Panc1 (cell line): Measurements from ENCODE around the gene PCBP2. TPM values are rescaled to one million over a fixed set of nuclear protein-coding genes. Genes with fewer than 3 reads are reported as not detected.

Source experiments
- ATAC-seq: fragments of 200-7000 bp; cut with Tn5 transposase; 2 replicates; pipeline ENCODE4 v1.9.1; 2020; ENCODE audit warnings: mild to moderate bottlenecking, moderate library complexity
- BruUV-seq: library from RNA; stranded (reverse); fragments of 400-500 nt; replicated peaks from 2 replicates; lab custom pipeline; 2021; lab: Mats Ljungman, UMichigan
- CTCF ChIA-PET: fragments of 300-600 bp; sonication (Branson Sonifier 250); formaldehyde crosslinking; loops from one replicate; lab custom pipeline; 2022; ENCODE audit warnings: antibody characterized with exemption; lab: Charles Lee
- POLR2A ChIA-PET: fragments of 300-600 bp; sonication (Branson Sonifier 250); formaldehyde crosslinking; loops from one replicate; lab custom pipeline; 2022; ENCODE audit warnings: antibody characterized with exemption; lab: Charles Lee
- DNase-seq: peaks from one replicate; pipeline ENCODE4 v3.0.0-alpha.2; 2010; ENCODE audit warnings: low read depth, low spot score
- H3K27ac ChIP-seq: 2 replicates; pipeline ENCODE4 v1.5.1; 2011; ENCODE audit warnings: mild to moderate bottlenecking, low read length, inconsistent platforms
- H3K27me3 ChIP-seq: fragments of 200-500 bp; sonication (Bioruptor generic); 2 replicates; pipeline ENCODE4 v1.6.0; 2014; ENCODE audit warnings: low read length, inconsistent platforms; ENCODE audit not compliant: control insufficient read depth, insufficient read depth
- H3K36me3 ChIP-seq: fragments of 200-500 bp; sonication (Bioruptor generic); 2 replicates; pipeline ENCODE4 v1.5.1; 2014; ENCODE audit warnings: inconsistent platforms, mild to moderate bottlenecking, low read length, moderate library complexity; ENCODE audit not compliant: control insufficient read depth, insufficient read depth
- H3K4me1 ChIP-seq: 2 replicates; pipeline ENCODE4 v1.5.1; 2011; ENCODE audit warnings: inconsistent platforms, mild to moderate bottlenecking, low read length, moderate library complexity; ENCODE audit not compliant: control insufficient read depth, insufficient read depth
- H3K4me3 ChIP-seq, 2 experiments: 2 replicates each; pipeline ENCODE4 v1.5.1; 2011 to 2012; ENCODE audit warnings: low read depth in 2 of 2, low read length in 2 of 2, mild to moderate bottlenecking in 2 of 2, inconsistent platforms in 1 of 2, moderate library complexity in 1 of 2
- H3K9me3 ChIP-seq: fragments of 200-500 bp; sonication (Bioruptor generic); 2 replicates; pipeline ENCODE4 v1.5.1; 2014; ENCODE audit warnings: low read depth, mild to moderate bottlenecking, inconsistent platforms, low read length, moderate library complexity; ENCODE audit not compliant: control insufficient read depth, insufficient read depth
- POLR2AphosphoS5 ChIP-seq: IDR thresholded peaks from 2 replicates; pipeline ENCODE4 v1.6.1; 2012; ENCODE audit warnings: mild to moderate bottlenecking, low read depth, low read length, moderate library complexity
- SIN3A ChIP-seq: IDR thresholded peaks from 2 replicates; pipeline ENCODE4 v1.6.1; 2012; ENCODE audit warnings: low read depth, mild to moderate bottlenecking, low read length, moderate library complexity, borderline replicate concordance; ENCODE audit not compliant: insufficient read depth
- TCF7L2 ChIP-seq: IDR thresholded peaks from 2 replicates; pipeline ENCODE4 v1.6.1; 2011; ENCODE audit warnings: mild to moderate bottlenecking, low read depth, low read length, inconsistent platforms
- in situ Hi-C: cut with HindIII; loops from 2 replicates; pipeline ENCODE4 v1.10.0; 2016; ENCODE audit warnings: low sequenced_read_pairs, low pct_unique_long_range_greater_than_20kb
- intact Hi-C: fragments of 100-400 bp; cut with micrococcal nuclease; formaldehyde crosslinking; loops from one replicate; pipeline ENCODE4 v1.10.0; 2022; ENCODE audit not compliant: unreplicated experiment
- total RNA-seq: library from RNA; stranded (reverse); gene quantifications from one replicate; pipeline ENCODE4 v1.2.1, GENCODE V29; 2021; ENCODE audit not compliant: unreplicated experiment
- TF ChIP-seq, protein P1 (sequence below), 2 experiments: IDR thresholded peaks; 2 replicates each; pipeline ENCODE4 v1.6.1; 2011 to 2012; ENCODE audit warnings: low read depth in 2 of 2, control low read depth in 1 of 2, low read length in 1 of 2, mild to moderate bottlenecking in 1 of 2, moderate library complexity in 1 of 2; ENCODE audit not compliant: insufficient read depth in 1 of 2
- TF ChIP-seq, protein P2 (sequence below): fragments of 450-650 bp; IDR thresholded peaks from 2 replicates; pipeline ENCODE4 v1.5.1; 2017; ENCODE audit warnings: mild to moderate bottlenecking

PCBP2 gene
- total RNA-seq, 1 experiment from 2014 or later, result 836 TPM

DNA sequence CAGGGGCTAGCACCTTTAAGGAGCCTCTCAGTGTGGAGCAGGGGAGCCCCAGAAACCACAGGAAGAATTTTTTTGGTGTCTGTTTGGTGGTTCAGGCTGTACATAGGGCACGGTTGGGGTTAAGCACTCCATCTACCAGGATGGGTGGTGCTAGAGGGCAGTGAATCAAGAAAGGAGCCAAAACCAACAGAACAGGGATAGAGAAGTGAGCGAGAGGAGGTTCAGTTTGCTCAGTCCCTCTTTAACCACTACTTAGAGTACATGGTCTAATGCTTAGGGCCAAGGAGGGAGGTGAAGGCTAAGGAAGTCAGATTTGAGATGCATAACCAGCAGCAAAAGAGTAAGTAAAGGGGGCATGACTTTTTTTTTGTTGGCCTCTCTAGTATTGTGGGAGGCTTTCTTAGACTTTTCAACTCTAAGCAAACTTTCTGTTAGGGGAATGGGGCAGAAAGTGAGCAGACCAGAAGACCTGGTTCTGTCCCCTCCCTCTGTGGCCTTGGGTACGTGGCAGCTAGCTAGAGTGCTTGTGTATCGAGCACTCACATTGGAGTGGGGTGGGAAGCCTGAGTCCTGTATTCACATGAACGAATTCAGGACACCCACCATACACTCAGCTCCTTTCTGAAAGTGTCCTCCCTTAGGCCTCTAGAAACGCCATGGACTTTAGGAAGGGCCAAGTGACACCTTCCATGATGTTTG, 62.0 kb downstream of the PCBP2 start:
- POLR2A ChIA-PET, result no interaction called here
- DNase-seq, result no peak

GRCh38 chr12:53514628-53515290, 62.9 kb downstream of the PCBP2 start:
- POLR2A ChIA-PET, result interaction anchor here (0.8 kb wide), 1 partner anchor 14 kb away, joined by 3 read pairs; the partner anchor contains the start of gene TARBP2
- no peaks in the 10 kb centered on the region for H3K9me3 ChIP-seq

More for the DNA sequence above, 62.0 kb downstream of the PCBP2 start:
- TF ChIP-seq TCF7L2 (no peak), SIN3A (no peak), POLR2AphosphoS5 (no peak)
- TF ChIP-seq, protein P1, sequence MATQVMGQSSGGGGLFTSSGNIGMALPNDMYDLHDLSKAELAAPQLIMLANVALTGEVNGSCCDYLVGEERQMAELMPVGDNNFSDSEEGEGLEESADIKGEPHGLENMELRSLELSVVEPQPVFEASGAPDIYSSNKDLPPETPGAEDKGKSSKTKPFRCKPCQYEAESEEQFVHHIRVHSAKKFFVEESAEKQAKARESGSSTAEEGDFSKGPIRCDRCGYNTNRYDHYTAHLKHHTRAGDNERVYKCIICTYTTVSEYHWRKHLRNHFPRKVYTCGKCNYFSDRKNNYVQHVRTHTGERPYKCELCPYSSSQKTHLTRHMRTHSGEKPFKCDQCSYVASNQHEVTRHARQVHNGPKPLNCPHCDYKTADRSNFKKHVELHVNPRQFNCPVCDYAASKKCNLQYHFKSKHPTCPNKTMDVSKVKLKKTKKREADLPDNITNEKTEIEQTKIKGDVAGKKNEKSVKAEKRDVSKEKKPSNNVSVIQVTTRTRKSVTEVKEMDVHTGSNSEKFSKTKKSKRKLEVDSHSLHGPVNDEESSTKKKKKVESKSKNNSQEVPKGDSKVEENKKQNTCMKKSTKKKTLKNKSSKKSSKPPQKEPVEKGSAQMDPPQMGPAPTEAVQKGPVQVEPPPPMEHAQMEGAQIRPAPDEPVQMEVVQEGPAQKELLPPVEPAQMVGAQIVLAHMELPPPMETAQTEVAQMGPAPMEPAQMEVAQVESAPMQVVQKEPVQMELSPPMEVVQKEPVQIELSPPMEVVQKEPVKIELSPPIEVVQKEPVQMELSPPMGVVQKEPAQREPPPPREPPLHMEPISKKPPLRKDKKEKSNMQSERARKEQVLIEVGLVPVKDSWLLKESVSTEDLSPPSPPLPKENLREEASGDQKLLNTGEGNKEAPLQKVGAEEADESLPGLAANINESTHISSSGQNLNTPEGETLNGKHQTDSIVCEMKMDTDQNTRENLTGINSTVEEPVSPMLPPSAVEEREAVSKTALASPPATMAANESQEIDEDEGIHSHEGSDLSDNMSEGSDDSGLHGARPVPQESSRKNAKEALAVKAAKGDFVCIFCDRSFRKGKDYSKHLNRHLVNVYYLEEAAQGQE (IDR thresholded peaks at IDR 0.05; ENCODE audit: insufficient read depth in 1 of 2, low read depth in 2 of 2, low read length in 1 of 2), result no peak
- TF ChIP-seq, protein P2, sequence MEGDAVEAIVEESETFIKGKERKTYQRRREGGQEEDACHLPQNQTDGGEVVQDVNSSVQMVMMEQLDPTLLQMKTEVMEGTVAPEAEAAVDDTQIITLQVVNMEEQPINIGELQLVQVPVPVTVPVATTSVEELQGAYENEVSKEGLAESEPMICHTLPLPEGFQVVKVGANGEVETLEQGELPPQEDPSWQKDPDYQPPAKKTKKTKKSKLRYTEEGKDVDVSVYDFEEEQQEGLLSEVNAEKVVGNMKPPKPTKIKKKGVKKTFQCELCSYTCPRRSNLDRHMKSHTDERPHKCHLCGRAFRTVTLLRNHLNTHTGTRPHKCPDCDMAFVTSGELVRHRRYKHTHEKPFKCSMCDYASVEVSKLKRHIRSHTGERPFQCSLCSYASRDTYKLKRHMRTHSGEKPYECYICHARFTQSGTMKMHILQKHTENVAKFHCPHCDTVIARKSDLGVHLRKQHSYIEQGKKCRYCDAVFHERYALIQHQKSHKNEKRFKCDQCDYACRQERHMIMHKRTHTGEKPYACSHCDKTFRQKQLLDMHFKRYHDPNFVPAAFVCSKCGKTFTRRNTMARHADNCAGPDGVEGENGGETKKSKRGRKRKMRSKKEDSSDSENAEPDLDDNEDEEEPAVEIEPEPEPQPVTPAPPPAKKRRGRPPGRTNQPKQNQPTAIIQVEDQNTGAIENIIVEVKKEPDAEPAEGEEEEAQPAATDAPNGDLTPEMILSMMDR, result no peak
- no TSS peak for BruUV-seq
- H3K4me3 ChIP-seq, result no peak overlapping the region
- H3K4me1 ChIP-seq, result no peaks in the 10 kb centered on the region
- intact Hi-C loops, result no loop called here
- H3K27ac ChIP-seq, result no peak overlapping the region
- CTCF ChIA-PET, result no interaction called here
- no peaks in the 10 kb centered on the region for H3K27me3 ChIP-seq
- in situ Hi-C loops, result no loop called here
- no peak for ATAC-seq
- no peaks in the 10 kb centered on the region for H3K9me3 ChIP-seq
- peaks cover 6% of the 10 kb centered on the region; the same call in 1 of the 2 replicates for H3K36me3 ChIP-seq

More at GRCh38 chr12:53514628-53515290, 62.9 kb downstream of the PCBP2 start:
- Histone ChIP-seq H3K4me3 (no peak overlapping the region), H3K4me1 (no peaks in the 10 kb centered on the region), H3K36me3 (peaks cover 6% of the 10 kb centered on the region; the same call in 1 of the 2 replicates), H3K27me3 (no peaks in the 10 kb centered on the region), H3K27ac (no peak overlapping the region)
- BruUV-seq, result no TSS peak
- in situ Hi-C loops (no loop called here), intact Hi-C loops (no loop called here)
- DNase-seq (no peak), ATAC-seq (no peak)
- TF ChIP-seq, protein P1 (IDR thresholded peaks at IDR 0.05; ENCODE audit: insufficient read depth in 1 of 2, low read depth in 2 of 2, low read length in 1 of 2), result no peak
- TF ChIP-seq, protein P2, result no peak
- TF ChIP-seq TCF7L2 (no peak), POLR2AphosphoS5 (no peak), SIN3A (no peak)
- CTCF ChIA-PET, result no interaction called here
